DOHH2 (cell line): Measurements from ENCODE around the gene LAPTM5.

Experiments used
- CTCF ChIP-seq: fragments of 200-600 bp; sonication (generic); IDR thresholded peaks from one replicate; pipeline ENCODE4 v1.5.1; 2014; ENCODE audit warnings: antibody characterized with exemption, mild to moderate bottlenecking, low read depth, low read length; ENCODE audit not compliant: poor library complexity, severe bottlenecking
- EZH2phosphoT487 ChIP-seq: fragments of 200-600 bp; sonication (generic); IDR thresholded peaks from 2 replicates; pipeline ENCODE4 v1.6.1; 2017; ENCODE audit warnings: borderline replicate concordance, mild to moderate bottlenecking, antibody characterized with exemption, low read length, moderate library complexity, mixed read lengths

GRCh38 chr1:30685796-30686165 lies 71.8 kb downstream of the LAPTM5 start:
- TF ChIP-seq CTCF (no peak), EZH2phosphoT487 (no peak)
